Measurements from ENCODE around the gene GRPEL2. TPM values are rescaled to one million over a fixed set of nuclear protein-coding genes. Genes with fewer than 3 reads are reported as not detected.

Gene GRPEL2
- total RNA-seq, 3 donors from 2014 or later = 9.9 to 15.2 (median 11.1) TPM

DNA sequence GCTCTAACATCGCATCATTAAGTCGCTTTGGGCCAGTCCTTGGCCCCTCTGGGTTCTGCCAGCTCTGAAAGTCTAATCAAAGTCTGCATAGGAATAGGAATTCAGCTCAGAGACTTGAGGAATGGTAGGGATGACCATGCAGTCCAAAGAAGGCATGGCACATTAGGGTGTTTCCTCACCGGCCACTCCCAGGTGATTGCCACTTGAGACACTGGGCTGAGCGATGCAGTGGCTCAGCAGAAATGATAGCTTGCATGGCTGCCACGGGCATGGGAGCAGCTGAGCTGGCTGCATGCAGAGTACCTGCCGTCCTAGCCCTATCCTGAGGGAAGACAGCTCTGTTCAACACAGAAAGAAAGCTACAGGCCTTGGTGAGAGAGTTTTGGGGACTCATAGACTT lies 44.9 kb upstream of the GRPEL2 start:
- TF ChIP-seq, protein P1, sequence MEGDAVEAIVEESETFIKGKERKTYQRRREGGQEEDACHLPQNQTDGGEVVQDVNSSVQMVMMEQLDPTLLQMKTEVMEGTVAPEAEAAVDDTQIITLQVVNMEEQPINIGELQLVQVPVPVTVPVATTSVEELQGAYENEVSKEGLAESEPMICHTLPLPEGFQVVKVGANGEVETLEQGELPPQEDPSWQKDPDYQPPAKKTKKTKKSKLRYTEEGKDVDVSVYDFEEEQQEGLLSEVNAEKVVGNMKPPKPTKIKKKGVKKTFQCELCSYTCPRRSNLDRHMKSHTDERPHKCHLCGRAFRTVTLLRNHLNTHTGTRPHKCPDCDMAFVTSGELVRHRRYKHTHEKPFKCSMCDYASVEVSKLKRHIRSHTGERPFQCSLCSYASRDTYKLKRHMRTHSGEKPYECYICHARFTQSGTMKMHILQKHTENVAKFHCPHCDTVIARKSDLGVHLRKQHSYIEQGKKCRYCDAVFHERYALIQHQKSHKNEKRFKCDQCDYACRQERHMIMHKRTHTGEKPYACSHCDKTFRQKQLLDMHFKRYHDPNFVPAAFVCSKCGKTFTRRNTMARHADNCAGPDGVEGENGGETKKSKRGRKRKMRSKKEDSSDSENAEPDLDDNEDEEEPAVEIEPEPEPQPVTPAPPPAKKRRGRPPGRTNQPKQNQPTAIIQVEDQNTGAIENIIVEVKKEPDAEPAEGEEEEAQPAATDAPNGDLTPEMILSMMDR (IDR thresholded peaks at IDR 0.05) = no peak
- H3K9me3 ChIP-seq = no peaks in the 10 kb centered on the region
- DNase-seq = no peak
- H3K4me3 ChIP-seq = no peak overlapping the region
- H3K36me3 ChIP-seq (ENCODE audit: low read depth) = no peaks in the 10 kb centered on the region
- intact Hi-C loops (cut with DNase I, micrococcal nuclease) = no loop called here
- no peaks in the 10 kb centered on the region for H3K4me1 ChIP-seq (ENCODE audit: low read depth)
- ATAC-seq = no peak

DNA sequence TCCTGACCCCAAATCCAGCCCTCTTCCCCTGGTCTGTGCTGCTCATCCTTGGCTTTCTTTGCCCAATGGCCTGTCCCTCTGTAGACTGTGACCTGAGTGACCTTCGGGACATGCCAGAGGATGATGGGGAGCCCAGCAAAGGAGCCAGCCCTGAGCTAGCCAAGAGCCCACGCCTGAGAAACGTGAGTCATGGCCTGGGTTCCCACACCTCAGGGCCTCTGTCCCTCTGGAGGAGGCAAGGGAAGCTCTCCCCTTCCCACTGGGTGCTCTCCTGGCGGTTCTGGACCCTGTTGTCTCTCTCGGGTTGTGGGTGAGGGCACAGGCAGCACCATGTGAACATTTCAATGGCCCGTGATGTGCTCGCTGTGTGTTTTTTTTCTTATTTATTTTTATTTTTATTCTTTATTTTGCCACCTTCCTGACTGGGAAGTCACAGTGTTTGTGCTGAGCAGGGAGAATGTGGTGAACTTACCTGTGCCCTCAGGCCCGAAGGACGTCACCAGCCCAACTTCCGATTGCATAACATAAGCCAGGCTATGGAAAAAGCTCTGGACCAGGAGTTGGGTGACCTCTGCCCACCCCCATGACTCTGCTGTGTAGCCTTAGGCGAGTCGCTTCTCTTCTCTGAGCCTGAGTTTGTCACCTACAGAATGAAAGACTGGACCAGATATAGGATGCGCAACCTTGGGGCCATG lies 44.1 kb upstream of the GRPEL2 start:
- TF ChIP-seq, protein P1 (IDR thresholded peaks at IDR 0.05) = no peak
- no peaks in the 10 kb centered on the region for H3K36me3 ChIP-seq (ENCODE audit: low read depth)
- no peaks in the 10 kb centered on the region for H3K9me3 ChIP-seq
- H3K4me3 ChIP-seq = no peak overlapping the region
- DNase-seq = no peak
- intact Hi-C loops (cut with DNase I, micrococcal nuclease) = no loop called here
- no peaks in the 10 kb centered on the region for H3K4me1 ChIP-seq (ENCODE audit: low read depth)
- no peak for ATAC-seq

- TF ChIP-seq, protein P1 (IDR thresholded peaks at IDR 0.05) = no peak
- H3K4me3 ChIP-seq = no peak overlapping the region
- H3K4me1 ChIP-seq (ENCODE audit: low read depth) = no peaks in the 10 kb centered on the region
- no peaks in the 10 kb centered on the region for H3K36me3 ChIP-seq (ENCODE audit: low read depth)
- ATAC-seq (no peak), DNase-seq (no peak)
- H3K9me3 ChIP-seq = no peaks in the 10 kb centered on the region
- intact Hi-C loops (cut with DNase I, micrococcal nuclease) = no loop called here
Measured at GRCh38 chr5:149301744-149302380, 43.4 kb upstream of the GRPEL2 start.

DNA sequence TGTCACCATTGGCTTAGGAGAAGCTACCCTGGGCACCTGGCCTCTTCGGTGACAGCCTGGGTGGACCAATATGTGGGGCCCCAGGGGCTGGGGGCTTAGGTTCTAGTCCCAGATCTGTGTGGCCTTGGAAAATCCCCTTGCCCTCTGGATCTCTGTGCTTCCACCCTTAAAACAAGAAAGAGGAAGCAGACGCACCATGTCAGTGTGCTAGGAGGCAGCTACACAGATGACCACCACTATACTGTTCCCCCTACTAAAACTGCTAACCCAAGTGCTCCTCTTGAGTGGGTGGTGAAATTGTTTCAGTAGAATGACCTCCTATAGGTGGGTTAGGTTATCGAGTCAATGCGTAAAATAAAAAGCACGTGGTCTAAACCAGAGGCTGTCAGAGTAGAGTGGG lies 42.7 kb upstream of the GRPEL2 start:
- no peak for DNase-seq
- intact Hi-C loops (cut with DNase I, micrococcal nuclease) = no loop called here
- Histone ChIP-seq H3K4me3 (no peak overlapping the region), H3K4me1 (ENCODE audit: low read depth) (no peaks in the 10 kb centered on the region), H3K36me3 (ENCODE audit: low read depth) (no peaks in the 10 kb centered on the region), H3K9me3 (no peaks in the 10 kb centered on the region)
- no peak for ATAC-seq
- TF ChIP-seq, protein P1 (IDR thresholded peaks at IDR 0.05) = no peak

- Histone ChIP-seq H3K36me3 (ENCODE audit: low read depth) (no peaks in the 10 kb centered on the region), H3K4me1 (ENCODE audit: low read depth) (no peaks in the 10 kb centered on the region), H3K9me3 (no peaks in the 10 kb centered on the region), H3K4me3 (no peak overlapping the region)
- TF ChIP-seq, protein P1 (IDR thresholded peaks at IDR 0.05) = no peak
- ATAC-seq (no peak), DNase-seq (no peak)
- intact Hi-C loops (cut with DNase I, micrococcal nuclease) = no loop called here
Measured at GRCh38 chr5:149303210-149303609, 42.1 kb upstream of the GRPEL2 start.
